ENCODE measurements around the gene POLR3H.

POLR3H gene

GRCh38 chr22:41516462-41516861 lies 27.8 kb downstream of the POLR3H start:
- no peak for DNase-seq (ENCODE audit: low read depth)

GRCh38 chr22:41513391-41513790 lies 30.9 kb downstream of the POLR3H start:
- no peak for DNase-seq (ENCODE audit: low read depth)

GRCh38 chr22:41512421-41513194 lies 31.7 kb downstream of the POLR3H start:
- DNase-seq (ENCODE audit: low read depth), result no peak

GRCh38 chr22:41511521-41511968 lies 32.7 kb downstream of the POLR3H start:
- no peak for DNase-seq (ENCODE audit: low read depth)

GRCh38 chr22:41508770-41509170 lies 35.5 kb downstream of the POLR3H start:
- no peak for DNase-seq (ENCODE audit: low read depth)

GRCh38 chr22:41507330-41508063 lies 36.8 kb downstream of the POLR3H start:
- no peak for DNase-seq (ENCODE audit: low read depth)

- DNase-seq (ENCODE audit: low read depth), result no peak
Observed at GRCh38 chr22:41505511-41506220, 38.6 kb downstream of the POLR3H start.

- DNase-seq (ENCODE audit: low read depth), result no peak
Observed at GRCh38 chr22:41504816-41505215, 39.5 kb downstream of the POLR3H start.

GRCh38 chr22:41504397-41504796 lies 39.9 kb downstream of the POLR3H start:
- DNase-seq (ENCODE audit: low read depth), result no peak

- no peak for DNase-seq (ENCODE audit: low read depth)
Observed at GRCh38 chr22:41501209-41501608, 43.1 kb downstream of the POLR3H start.

- DNase-seq (ENCODE audit: low read depth), result no peak
Observed at GRCh38 chr22:41500303-41500702, 44.0 kb downstream of the POLR3H start.

GRCh38 chr22:41499624-41500280 lies 44.5 kb downstream of the POLR3H start:
- no peak for DNase-seq (ENCODE audit: low read depth)

GRCh38 chr22:41498303-41498835 lies 45.9 kb downstream of the POLR3H start:
- no peak for DNase-seq (ENCODE audit: low read depth)

GRCh38 chr22:41491374-41492100 lies 52.7 kb downstream of the POLR3H start:
- no peak for DNase-seq (ENCODE audit: low read depth)

- no peak for DNase-seq (ENCODE audit: low read depth)
Observed at GRCh38 chr22:41488596-41489385, 55.5 kb downstream of the POLR3H start.

- DNase-seq (ENCODE audit: low read depth), result no peak
Observed at GRCh38 chr22:41488076-41488475, 56.2 kb downstream of the POLR3H start.

- DNase-seq (ENCODE audit: low read depth), result no peak
Observed at GRCh38 chr22:41487037-41487935, 57.0 kb downstream of the POLR3H start.

GRCh38 chr22:41485033-41485432 lies 59.2 kb downstream of the POLR3H start:
- no peak for DNase-seq (ENCODE audit: low read depth)

GRCh38 chr22:41482319-41482935 lies 61.8 kb downstream of the POLR3H start:
- no peak for DNase-seq (ENCODE audit: low read depth)
